AG04450 (cell line): ENCODE measurements around the gene PKIB. TPM values are rescaled to one million over a fixed set of nuclear protein-coding genes. Genes with fewer than 3 reads are reported as not detected.
"Not testable (repeated sequence)": the region's sequence is repeated elsewhere in the genome, so short reads cannot be mapped to it uniquely, and the experiment has no call there.

Experiments
- CTCF ChIA-PET: fragments of 300-600, 350-600 bp; formaldehyde crosslinking; extraction: SDS; loops from one replicate; lab custom pipeline; 2022; ENCODE audit warnings: antibody characterized with exemption, inconsistent platforms; lab: Charles Lee
- POLR2A ChIA-PET: fragments of 350-600 bp; formaldehyde crosslinking; extraction: SDS; loops from one replicate; lab custom pipeline; 2021; ENCODE audit warnings: antibody characterized with exemption, inconsistent platforms; lab: Yijun Ruan, JAX
- DNase-seq: peaks from one replicate; pipeline ENCODE4 v3.0.0-alpha.2; 2011; ENCODE audit warnings: low read depth, low spot score
- H3K27ac ChIP-seq: one replicate; pipeline ENCODE4 v1.5.1; 2012; ENCODE audit warnings: low read depth, low read length, control low read depth
- H3K27me3 ChIP-seq: one replicate; pipeline ENCODE4 v1.6.0; 2012; ENCODE audit warnings: low read length; ENCODE audit not compliant: control insufficient read depth, insufficient read depth
- H3K4me3 ChIP-seq: 2 replicates; pipeline ENCODE4 v1.5.1; 2011; ENCODE audit warnings: mild to moderate bottlenecking, low read depth, low read length, control low read depth
- H3K9me3 ChIP-seq: 2 replicates; pipeline ENCODE4 v1.5.1; 2012; ENCODE audit warnings: low read length; ENCODE audit not compliant: control insufficient read depth, insufficient read depth
- polyA plus RNA-seq: library from polyadenylated mRNA; depleted of rRNA; stranded (reverse); fragments of >200 nt; gene quantifications from 2 replicates; pipeline ENCODE4 v1.2.3, GENCODE V29; 2011
- TF ChIP-seq, protein P1 (sequence below): IDR thresholded peaks from 2 replicates; pipeline ENCODE4 v1.5.1; 2011; ENCODE audit warnings: low read depth, low read length, control low read depth, inconsistent platforms

Gene PKIB
- polyA plus RNA-seq, 1 experiment = 8.1 TPM

GRCh38 chr6:122641819-122642218, 31.6 kb downstream of the PKIB start:
- ChIA-PET CTCF (interaction anchor here (0.8 kb wide), 1 partner anchor 86 kb away, joined by 3 read pairs; no protein-coding TSS in a partner anchor), POLR2A (no interaction called here)
- H3K27me3 ChIP-seq = no peaks in the 10 kb centered on the region
- no peak overlapping the region for H3K27ac ChIP-seq
- no peak overlapping the region for H3K4me3 ChIP-seq
- no peaks in the 10 kb centered on the region for H3K9me3 ChIP-seq
- DNase-seq = no peak
- TF ChIP-seq, protein P1, sequence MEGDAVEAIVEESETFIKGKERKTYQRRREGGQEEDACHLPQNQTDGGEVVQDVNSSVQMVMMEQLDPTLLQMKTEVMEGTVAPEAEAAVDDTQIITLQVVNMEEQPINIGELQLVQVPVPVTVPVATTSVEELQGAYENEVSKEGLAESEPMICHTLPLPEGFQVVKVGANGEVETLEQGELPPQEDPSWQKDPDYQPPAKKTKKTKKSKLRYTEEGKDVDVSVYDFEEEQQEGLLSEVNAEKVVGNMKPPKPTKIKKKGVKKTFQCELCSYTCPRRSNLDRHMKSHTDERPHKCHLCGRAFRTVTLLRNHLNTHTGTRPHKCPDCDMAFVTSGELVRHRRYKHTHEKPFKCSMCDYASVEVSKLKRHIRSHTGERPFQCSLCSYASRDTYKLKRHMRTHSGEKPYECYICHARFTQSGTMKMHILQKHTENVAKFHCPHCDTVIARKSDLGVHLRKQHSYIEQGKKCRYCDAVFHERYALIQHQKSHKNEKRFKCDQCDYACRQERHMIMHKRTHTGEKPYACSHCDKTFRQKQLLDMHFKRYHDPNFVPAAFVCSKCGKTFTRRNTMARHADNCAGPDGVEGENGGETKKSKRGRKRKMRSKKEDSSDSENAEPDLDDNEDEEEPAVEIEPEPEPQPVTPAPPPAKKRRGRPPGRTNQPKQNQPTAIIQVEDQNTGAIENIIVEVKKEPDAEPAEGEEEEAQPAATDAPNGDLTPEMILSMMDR = no peak

GRCh38 chr6:122642604-122643003, 32.4 kb downstream of the PKIB start:
- H3K9me3 ChIP-seq, POLR2A ChIA-PET: not testable (repeated sequence)
- CTCF ChIA-PET = interaction anchor here (0.8 kb wide), 1 partner anchor 85 kb away, joined by 3 read pairs; no protein-coding TSS in a partner anchor

GRCh38 chr6:122645256-122645655, 35.1 kb downstream of the PKIB start:
- POLR2A ChIA-PET = no interaction called here
- H3K27me3 ChIP-seq = no peaks in the 10 kb centered on the region
- H3K4me3 ChIP-seq = no peak overlapping the region
- CTCF ChIA-PET = no interaction called here
- H3K9me3 ChIP-seq = no peaks in the 10 kb centered on the region
- no peak overlapping the region for H3K27ac ChIP-seq
- TF ChIP-seq, protein P1 = no peak
- no peak for DNase-seq

More at GRCh38 chr6:122642604-122643003, 32.4 kb downstream of the PKIB start:
- not testable (repeated sequence) for DNase-seq, H3K4me3 ChIP-seq, H3K27me3 ChIP-seq, H3K27ac ChIP-seq

DNA sequence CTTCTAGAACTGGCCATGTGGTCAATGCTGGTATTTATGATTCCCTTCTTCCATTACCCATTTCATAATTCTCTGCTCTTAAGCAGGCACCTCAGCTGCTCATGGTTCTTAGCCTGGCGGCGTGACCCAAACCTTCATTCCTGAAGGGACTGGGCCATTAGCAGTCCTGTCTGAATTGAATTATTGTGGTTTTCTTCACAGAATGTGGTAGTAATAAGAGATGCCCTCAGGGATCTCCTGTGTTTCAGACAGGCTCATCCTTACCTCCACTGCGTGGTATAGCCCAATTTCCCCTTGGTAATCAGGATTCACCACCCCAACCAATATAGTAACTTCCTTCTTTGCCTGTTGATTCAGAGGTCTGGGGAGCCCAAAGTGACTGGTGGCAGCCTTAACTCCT, 37.6 kb downstream of the PKIB start:
- Histone ChIP-seq H3K27me3 (no peaks in the 10 kb centered on the region), H3K9me3 (no peaks in the 10 kb centered on the region), H3K4me3 (no peak overlapping the region), H3K27ac (no peak overlapping the region)
- no peak for DNase-seq
- ChIA-PET POLR2A (no interaction called here), CTCF (no interaction called here)
- TF ChIP-seq, protein P1 = no peak

- TF ChIP-seq, protein P1 = no peak
- no peaks in the 10 kb centered on the region for H3K9me3 ChIP-seq
- ChIA-PET POLR2A (no interaction called here), CTCF (no interaction called here)
- H3K27me3 ChIP-seq = no peaks in the 10 kb centered on the region
- no peak overlapping the region for H3K27ac ChIP-seq
- no peak for DNase-seq
- no peak overlapping the region for H3K4me3 ChIP-seq
Measured at GRCh38 chr6:122648726-122649125, 38.5 kb downstream of the PKIB start.
